ENCODE measurements around the gene IFI27L2.
A peak's percentile ranks its signal among the peaks of the same experiment; 100 is the strongest.

The IFI27L2 gene

DNA sequence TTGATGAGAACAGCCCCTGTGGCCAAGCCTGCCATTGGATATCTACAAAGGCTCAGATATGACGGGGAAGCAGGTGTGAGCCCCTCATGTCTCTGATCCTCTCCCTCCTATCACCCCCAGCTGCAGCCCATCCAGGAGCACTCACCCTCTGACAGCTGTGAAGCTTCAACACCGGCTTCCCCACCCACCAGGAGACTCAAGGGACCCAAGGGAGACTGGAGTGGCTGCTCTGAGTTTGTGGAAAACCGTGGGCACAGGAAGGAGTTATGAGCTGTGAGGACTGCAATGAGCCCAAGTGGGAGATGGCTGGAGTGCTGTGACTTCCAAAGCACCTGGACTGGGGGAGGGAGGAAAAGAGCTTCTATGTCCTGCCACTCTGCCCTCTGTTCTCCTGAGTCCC is 7.9 kb downstream of the IFI27L2 start:
- no peak for DNase-seq

DNA sequence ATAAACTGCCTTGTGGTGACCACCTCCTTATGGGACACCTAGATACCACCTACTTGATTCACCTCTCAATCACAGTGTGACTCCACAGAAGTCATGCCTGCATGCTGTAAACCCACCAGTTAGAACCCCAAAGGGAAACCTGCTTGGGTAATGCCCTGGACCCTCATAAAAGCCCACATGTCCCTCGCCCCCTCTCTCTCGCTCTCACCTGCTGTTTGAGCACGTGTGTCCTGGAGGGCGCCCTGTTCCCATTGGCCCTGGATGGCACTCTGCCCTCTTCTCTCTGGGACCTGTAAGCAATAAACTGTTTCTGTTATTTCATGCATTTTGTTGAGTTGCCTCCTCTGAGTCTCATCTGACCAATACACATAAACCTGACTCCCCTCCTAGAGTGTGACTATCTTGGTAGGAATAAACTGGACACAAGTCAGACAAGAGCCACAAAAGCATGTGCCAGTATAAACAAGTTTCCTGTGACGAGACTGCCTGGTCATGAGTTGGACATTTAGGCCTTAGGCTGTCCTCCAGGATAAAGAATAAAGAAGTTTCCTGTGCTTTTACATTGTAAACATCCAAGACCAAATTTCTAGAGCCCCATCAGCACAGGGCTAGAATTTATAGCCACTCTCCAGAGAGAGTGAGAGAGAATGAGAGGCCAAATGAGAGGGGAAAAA is 8.6 kb downstream of the IFI27L2 start:
- no peak for DNase-seq

DNA sequence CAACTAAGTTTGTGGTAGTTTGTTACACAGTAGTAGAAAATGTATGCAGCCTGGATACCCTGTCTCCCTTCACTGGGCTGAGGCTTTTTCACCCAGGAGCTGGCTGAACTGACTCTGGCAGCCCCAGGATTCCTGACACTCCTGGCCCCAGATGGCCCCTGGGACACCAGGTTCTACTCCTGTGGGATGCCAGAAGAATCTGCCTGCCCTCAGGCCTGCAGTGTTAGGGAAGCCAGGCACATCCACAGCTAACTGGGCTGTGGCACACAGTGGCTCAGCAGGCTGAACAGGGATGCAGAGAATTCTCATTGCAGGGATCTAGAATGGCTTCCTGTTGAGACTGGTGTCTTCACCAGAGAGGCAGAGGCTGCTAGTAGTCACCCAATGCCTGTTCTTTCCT is 10.3 kb downstream of the IFI27L2 start:
- no peak for DNase-seq

DNA sequence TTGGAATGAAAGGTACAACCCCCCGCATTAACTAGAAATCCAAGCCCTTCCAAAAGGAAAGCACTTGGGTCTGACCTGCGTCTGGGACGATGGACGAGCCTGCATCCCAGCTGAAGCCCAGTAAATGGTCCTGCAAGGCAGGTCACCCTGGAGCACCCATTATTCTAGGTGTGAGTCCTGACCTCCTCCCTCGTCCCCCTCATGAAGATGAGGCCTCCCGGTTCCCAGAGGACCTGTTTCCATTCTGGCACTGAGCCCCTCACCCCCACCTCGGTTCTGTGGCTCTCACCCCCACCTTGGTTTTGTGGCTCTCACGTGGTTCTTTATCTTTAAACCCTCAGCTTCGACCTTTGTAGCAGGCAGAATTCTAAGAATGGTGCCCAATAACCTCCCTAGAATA is 11.5 kb downstream of the IFI27L2 start:
- no peak for DNase-seq

DNA sequence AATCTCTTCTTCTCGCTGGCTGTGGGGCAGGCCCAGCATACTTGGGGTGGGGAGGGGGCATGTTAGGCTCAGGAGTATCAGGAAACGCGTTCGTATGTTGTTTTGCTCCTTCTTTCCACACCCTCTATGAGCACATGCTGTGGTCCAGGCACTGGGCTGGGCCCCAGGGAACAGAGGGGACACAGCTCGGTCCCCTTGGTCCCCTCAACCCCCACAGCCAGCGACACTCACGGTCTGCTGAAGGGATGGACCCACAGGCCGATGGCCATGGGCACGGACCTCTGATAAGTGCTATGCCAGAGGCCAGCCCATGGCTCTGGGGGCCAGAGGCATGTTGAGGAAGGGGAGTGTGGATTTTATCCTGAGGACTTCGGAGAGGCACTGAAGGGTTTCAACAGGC is 12.7 kb downstream of the IFI27L2 start:
- no peak for DNase-seq

DNA sequence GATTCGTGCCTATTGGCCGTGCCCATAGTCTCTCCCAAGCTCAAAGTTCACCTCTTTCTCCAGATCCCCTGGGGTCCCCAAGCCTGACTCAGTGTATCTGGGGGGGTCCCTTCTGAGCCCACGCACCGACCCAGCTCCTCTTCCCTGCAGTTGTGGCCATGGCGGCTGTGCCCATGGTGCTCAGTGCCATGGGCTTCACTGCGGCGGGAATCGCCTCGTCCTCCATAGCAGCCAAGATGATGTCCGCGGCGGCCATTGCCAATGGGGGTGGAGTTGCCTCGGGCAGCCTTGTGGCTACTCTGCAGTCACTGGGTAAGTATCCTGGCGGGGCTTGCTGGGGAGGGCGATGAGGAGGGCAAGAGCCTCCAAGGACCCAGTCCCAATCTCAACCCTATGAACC is 13.8 kb downstream of the IFI27L2 start:
- DNase-seq: no peak

DNA sequence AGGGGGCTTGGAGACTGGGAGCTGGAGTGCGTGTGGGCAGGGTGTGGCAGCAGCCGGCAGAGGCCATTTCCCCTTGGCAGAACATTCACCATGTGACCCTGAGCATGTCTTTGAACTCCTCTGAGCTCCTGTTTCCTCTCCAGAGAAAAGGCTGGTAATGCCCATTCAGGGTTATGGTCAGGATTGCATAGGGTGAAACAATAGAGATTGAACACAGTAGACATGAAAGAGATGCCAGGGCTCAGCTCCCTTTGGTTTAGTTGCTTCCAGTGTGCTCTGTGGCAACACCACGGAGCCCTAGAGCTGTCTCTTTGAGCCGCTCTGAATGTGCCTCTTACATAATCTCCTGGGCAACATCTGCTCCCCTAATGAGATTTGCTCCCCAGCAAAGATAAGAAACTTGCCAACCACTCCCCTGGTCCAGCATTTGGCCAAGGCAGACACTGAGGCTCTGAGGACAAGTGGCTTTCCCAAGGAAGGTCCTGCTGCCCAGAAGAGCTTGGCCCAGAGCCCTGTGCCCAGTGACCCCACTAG is 14.3 kb downstream of the IFI27L2 start:
- no peak for DNase-seq

DNA sequence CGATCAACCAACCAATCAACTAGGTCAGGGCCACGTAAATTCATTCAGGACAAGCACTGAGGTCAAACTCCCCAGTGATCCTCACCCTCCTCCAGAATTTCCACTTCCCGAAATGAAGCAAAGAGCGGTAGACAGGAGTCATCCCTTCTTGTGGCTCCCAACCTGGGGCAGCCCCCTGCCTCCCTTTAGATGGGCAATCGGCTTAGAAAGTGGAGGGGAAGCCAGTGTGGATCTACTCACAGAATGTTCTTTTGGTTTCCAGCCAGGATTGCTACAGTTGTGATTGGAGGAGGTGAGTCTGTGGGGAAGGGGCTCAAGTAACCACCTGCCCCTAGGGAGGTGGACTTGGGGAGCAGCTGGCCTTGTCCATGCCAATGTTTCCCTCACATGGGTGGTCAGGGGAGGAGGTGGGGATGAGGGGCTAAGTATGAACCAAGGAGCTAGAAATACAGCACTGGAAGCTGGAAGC is 14.8 kb downstream of the IFI27L2 start:
- DNase-seq: no peak

DNA sequence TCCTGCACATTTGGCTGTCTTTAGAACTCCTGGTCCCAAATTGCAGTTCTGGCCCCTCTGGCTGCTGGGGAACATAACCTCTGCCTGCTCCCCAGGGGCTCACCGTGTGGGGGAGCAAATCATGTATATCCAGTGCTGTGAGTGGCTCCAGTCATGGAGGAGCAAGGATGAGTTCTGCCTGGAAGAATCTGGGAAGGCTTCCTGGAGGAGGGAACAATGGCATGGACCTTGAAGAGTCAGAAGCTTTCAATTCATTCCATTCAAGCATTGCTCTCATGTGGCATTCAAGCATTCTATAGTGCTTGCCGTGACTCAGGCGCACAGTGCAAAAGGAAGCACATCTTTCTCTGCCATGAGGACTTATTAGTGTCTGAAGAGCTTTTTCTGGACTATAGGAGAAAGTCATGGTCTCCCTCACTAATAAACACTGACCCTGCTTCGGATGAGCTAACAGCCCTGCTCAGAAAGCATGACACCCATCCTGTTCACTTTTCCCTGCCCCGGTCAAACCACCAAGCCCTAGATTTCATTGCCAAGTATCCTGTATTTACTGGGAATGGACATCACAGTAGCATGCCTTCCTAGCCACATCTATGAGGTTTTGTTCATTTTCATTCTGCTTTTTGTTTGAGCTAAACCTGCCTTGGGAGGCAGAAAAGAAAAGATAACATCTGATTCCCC is 15.4 kb downstream of the IFI27L2 start:
- DNase-seq: no peak

DNA sequence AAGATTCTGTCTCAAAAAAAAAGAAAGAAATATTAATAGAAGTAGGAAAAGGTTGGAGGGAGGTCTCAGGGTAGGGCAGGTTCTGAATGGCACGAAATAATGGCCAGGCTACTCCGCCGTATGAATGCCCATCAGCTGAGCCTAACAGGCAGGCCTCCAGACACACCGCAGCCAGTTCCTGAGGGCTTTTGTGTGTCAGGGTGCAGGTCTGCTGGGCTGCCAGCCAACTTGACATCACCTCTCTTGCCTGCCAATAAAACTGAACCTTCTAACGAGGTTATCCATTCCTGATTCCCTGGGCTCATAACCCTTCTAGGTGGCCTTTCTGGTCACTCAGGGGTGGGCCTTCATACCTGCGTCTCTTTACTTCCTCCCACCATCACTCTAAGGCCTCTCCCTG is 15.9 kb downstream of the IFI27L2 start:
- DNase-seq: peak; percentile 19

DNA sequence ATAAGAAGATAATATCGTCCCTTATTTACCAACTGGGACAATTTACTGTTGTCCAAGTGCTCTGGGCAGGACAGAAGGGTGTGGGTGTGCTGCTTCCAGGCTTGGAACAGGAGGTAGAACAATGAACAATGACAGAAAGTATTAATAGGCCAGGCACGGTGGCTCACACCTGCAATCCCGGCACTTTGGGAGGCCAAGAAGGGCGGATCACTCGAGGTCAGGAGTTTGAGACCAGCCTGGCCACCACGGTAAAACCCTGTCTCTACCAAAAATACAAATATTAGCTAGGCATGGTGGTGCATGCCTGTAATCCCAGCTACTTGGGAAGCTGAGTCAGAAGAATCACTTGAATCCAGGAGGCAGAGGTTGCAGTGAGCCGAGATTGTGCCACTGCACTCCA is 16.3 kb downstream of the IFI27L2 start:
- no peak for DNase-seq

DNA sequence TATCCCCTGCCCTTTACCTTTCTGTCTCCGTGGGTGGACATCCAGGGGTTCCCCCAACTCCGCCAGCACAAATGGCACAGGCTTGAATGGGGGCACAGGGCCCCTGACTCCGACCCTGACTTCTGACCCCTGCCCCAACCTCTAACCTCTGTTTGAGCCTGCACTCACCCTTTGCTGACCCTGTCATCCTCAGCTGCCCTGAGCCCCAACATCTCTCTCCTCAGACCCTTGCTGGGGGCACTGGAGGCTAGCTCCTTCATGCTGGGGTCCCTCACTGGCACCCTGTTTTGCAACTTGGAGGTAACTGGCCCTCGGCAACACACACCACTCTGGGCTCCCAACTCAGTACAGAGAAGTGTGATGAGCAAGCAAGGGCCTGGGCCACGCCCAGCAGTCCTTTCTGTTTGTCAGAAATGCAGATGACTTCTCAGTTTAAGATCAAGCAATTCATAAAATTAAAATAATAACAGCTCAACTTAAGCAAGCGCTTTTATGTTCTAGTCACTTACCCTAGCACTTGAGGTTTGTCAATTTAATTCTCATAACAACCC is 16.8 kb downstream of the IFI27L2 start:
- no peak for DNase-seq

DNA sequence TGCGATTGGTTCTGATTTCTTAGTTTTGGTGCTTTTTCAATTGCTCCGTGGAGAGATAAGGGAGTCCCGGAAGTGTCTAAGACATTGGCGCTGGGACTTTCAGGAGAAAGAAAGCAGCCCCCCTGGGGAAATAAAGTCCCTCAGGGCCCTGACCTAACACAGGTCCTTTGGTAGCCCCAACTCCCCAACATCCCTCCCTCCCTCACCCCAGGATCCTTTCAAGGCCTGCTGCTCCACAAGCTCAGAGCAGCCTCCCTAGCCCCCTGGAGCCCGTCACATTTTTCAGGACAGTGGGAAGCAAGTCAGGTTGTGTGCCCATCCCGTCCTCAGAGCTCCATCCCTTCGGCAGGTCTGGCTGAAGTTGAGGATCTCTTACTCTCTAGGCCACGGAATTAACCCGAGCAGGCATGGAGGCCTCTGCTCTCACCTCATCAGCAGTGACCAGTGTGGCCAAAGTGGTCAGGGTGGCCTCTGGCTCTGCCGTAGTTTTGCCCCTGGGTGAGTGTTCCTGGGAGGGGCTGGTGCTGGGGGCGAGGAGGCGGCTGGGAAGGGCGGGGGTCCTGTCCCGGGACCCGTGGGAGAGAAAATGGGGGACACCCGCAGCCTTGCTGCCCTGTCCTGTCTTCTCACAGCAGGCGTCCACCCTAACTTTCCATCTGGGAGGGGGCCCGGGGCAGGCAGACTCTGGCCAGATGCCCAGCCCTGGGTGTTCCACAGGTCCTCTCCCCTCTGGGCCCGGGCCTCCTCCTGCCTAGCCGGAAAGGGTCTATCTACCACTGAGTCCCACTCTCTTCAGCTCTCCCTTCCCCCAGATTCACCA is 17.9 kb downstream of the IFI27L2 start:
- DNase-seq: no peak

DNA sequence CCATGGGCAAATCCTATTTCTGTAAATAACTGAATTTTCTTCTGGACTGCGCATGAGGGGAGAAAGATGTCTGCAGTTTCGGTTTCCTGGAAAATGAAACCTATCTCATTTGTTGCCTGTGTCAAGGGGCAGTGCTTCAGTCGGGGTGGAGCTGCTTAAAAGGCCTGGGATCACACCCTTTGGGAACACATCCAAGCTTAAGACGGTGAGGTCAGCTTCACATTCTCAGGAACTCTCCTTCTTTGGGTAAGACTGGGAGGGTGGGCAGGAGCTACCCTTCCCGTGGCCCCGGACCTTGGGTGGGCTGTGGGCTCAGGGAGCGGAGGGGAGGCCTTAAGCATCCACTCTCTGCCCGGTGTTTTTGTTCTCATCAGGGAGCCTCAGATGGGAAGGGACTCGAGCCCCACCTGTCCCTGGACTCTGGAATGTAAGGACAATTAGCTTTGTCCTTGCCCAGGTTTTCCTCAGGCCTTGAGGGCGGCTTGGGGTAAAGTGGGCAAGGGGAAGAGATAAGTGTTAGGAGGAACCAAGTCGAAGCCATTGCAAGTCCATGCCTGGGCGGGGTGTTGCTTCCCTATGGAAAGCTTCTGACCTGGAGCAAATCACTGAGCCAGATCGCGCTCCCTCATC is 18.7 kb downstream of the IFI27L2 start, which contains the start of gene IFI27:
IFI27 (plus strand) TSS at position 185 of the 630 bp plus-strand sequence.
- no peak for DNase-seq

DNA sequence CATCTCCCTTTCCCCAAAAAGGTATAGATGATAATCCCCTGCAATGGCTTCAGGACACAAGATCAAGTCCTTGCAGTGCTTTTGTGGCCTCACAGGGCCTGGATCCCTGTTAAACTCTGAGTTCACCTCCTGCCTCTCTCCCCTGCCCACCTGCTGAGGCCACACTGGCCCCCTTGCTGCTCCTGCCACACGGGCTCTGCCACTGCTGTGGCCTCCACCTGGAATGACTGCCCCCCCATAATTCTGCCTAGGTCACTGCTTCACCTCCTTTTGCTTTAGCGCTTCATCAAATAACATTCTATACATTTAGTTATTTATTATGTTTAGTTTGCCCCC is 19.5 kb downstream of the IFI27L2 start:
- DNase-seq: no peak

DNA sequence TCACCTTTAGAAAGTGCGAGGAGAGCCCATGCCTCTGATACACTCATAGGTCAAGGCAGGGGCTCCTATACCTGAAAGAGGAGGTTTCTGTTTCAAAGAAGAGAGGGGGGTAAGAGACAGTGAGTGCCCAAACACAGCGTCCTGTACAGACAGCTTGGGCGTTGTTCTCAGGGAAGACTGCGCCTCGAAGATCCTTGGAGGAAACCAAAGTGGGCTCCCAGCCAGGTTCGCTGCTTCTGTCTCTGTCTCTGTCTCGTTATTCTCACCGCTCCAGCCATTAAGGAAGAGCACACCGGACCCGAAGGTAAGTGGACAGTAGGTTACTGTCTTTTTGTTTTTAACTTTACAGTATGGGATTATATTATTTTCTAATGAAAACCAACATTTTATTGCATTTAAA is 24.7 kb downstream of the IFI27L2 start:
- no peak for DNase-seq

DNA sequence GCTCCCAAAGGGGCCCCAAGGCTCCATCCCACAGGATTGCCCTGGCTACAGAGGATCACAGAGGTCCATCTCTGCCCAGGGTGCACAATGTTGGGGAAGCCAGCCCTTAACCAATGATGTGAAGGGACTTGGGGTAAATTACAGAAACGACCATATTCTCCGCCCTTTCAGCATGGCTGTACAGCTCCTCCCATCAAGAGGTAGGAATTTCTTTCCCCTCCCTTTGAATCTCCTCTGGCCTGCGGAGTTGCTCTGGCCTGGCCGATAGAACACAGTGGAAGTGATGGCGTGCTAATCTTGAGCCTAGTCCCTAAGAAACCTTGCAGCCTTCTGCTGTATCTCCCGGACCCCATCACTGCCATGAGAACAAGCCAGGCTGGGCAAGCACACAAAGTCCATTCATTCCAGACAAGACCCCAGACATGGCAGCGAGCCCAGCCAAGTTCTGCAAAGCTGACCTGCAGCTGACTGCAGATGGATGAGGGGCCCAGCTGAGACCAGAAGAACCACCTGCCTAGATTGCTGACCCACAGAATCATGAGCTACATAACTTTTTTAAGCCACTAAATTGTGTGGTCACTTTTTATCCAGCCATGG is 25.8 kb downstream of the IFI27L2 start:
- DNase-seq: no peak

DNA sequence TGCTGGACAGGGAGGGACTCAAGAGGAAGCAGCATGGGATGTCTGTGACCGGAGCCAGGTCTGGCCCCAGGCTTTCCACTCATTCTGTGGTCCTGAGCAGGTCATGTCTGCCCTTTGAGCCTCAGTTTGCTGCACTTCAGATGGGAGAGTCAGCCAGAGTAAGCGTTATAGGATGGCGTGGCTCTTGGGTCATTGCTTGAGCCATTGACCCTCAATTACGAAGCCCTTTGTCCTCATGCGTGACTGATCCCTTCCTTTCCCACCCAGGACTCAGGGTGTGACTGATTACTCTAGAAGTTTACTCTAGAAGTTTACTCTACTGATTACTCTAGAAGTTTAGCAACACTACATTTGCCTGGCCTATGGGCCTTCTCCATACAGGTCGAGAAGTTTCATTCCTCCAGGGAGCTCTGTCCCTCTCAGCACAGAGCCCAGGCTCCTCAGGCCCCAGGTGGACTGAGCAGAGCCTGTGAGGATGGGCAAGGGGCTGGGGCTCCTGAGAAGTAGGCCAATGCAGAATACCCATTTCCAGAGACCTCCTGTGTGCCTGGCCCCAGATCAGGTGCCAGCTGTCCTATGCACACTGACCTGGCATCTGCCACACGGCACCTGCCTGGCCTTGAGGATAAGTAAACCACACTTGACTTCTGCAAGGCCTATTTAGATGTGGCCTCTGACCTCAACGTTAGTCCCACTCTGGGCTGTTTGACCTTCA is 26.5 kb downstream of the IFI27L2 start:
- DNase-seq: no peak

DNA sequence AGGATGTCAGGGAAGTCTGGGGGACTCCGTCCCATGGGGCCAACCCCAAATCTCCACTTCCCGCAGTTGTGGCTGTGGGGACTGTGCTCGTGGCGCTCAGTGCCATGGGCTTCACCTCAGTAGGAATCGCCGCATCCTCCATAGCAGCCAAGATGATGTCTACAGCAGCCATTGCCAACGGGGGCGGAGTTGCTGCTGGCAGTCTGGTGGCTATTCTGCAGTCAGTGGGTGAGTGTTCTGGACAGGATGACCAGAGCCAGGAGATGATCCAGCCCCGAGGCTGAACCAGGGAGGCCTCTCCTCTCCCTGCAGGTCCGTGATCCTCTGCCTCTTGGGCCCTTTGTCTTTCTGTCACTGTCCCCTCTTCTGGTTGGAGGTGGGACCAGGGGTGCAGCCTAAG is 27.7 kb downstream of the IFI27L2 start:
- no peak for DNase-seq

DNA sequence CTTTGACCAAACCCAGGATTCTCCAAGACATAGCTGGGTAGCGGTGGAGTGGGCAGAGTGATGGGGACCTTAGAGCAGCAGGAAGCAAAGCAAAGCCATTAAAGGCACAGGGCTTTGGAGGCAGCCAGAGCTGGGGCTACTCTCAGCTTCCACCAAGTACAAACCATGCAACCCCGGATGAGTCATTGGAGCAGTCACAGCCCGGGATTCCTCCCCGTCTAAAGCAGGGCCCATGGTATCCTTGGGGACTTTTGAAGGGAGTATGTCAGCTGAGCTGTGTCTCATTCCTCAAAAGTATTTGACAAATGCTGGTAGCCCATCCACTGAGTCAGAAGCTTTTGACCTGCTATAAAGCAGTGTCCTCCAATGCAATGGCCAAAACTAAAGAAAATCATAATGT is 28.6 kb downstream of the IFI27L2 start:
- DNase-seq: no peak

DNA sequence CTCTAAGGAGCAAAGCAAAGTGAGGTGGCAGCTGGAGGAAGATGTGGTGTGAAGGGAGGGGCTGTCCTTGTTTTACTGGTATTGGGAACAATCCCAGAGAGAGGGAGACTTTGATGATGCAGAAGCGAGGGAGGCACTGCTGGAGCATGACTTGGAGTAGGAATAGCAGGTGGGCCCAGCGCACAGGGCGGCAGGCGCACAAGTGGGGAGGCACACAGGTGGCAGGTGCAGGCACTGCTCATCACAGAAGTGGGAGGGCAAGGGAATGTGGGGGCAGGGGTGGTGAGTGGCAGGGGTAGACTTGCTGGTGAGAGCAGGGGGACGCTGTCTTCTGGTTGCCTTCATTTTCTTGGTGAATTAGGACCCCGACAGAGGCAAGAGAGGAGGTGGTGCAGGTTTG is 30.4 kb downstream of the IFI27L2 start:
- DNase-seq: no peak

All from NCI-H1694 treated with DMSO at 0.1 percent for 48 hours (cell line).